Choroid plexus epithelial cell (primary cell): Measurements from ENCODE around the gene MTTP.

ENCODE experiments used
- DNase-seq: peaks from one replicate; pipeline ENCODE4 v3.0.0-alpha.2; 2010; ENCODE audit warnings: low read depth
- H3K4me3 ChIP-seq: 2 replicates; pipeline ENCODE4 v1.5.1; 2011; ENCODE audit warnings: low read depth, mild to moderate bottlenecking, control low read depth, low read length, moderate library complexity
- TF ChIP-seq, protein P1 (sequence below): conservative IDR thresholded peaks from 2 replicates; pipeline ENCODE4 v1.5.1; 2011; ENCODE audit warnings: low read depth, mild to moderate bottlenecking, control low read depth, inconsistent platforms, low read length, moderate library complexity

Gene MTTP

DNA sequence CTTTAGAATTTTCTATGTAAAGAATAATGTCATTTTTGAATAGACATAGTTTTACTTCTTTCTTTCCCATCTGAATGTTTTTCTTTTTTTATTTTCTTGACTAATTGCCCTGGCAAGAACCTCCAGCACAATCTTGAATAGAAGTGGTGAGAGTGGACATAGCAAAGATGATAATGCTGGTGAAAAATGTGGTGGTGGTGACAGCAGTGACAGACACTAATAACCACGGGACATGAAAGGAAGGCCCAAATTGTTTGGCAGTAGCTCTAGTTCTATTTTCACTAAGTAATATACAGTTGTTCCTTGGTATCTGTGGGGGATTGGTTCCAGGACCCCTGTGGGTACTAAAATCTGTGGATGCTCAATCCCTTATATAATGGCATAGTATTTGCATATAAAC is 53.4 kb downstream of the MTTP start:
- H3K4me3 ChIP-seq, result no peak overlapping the region
- TF ChIP-seq, protein P1, sequence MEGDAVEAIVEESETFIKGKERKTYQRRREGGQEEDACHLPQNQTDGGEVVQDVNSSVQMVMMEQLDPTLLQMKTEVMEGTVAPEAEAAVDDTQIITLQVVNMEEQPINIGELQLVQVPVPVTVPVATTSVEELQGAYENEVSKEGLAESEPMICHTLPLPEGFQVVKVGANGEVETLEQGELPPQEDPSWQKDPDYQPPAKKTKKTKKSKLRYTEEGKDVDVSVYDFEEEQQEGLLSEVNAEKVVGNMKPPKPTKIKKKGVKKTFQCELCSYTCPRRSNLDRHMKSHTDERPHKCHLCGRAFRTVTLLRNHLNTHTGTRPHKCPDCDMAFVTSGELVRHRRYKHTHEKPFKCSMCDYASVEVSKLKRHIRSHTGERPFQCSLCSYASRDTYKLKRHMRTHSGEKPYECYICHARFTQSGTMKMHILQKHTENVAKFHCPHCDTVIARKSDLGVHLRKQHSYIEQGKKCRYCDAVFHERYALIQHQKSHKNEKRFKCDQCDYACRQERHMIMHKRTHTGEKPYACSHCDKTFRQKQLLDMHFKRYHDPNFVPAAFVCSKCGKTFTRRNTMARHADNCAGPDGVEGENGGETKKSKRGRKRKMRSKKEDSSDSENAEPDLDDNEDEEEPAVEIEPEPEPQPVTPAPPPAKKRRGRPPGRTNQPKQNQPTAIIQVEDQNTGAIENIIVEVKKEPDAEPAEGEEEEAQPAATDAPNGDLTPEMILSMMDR, result no peak
- no peak for DNase-seq

DNA sequence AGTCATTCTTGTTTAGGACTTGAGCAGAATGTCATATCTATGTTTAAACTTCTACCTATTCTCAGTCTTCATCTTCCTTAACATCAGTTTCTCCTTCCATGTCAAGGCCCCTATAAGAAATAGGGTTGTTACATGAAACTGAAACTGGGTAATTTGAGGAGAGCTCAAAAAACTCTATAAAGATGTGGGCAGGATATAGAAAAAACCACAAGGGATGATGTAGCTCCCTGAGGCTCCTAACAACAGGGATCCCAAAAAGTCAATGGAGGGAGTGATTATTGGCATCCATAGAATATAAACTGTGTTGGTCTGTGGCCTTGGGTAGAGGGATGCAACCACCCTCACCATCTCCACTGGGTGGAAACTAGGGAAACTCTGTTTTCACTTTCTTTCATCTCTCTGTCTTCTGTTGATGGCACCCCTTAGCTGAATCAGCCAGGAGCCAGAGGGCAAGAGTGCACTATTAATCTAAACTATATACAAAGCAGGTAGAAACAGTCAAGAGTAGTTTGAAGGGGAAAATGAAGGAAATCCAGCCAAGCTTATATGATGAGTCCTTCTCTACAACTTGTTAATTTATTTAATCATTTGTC is 55.4 kb downstream of the MTTP start:
- TF ChIP-seq, protein P1, result no peak
- DNase-seq, result no peak

DNA sequence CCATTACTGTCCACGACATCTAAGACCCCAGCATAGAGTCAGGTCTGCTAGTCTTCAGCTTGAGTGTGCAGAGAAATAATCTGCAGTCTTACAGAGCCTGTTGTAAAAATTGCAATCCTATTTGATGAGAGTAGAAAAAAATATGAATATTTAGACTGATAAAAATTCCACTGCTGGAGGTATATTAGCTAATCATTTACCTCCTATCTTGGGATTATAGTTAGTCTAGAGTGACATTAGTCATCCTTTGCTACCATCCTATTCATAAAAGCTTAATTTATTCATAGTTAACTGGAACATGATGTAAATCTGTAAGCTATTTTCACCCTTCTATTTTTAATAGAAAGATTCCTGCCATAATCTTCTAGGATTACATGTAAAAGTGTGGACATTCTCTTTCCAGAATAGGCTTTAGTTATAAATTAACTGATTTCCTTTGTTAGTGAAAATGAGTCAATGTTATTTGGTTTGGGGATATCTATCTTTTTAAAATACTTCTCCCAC is 56.3 kb downstream of the MTTP start:
- TF ChIP-seq, protein P1, result no peak
- no peak for DNase-seq
- H3K4me3 ChIP-seq, result no peak overlapping the region

More for the DNA sequence above, 55.4 kb downstream of the MTTP start:
- no peak overlapping the region for H3K4me3 ChIP-seq

DNA sequence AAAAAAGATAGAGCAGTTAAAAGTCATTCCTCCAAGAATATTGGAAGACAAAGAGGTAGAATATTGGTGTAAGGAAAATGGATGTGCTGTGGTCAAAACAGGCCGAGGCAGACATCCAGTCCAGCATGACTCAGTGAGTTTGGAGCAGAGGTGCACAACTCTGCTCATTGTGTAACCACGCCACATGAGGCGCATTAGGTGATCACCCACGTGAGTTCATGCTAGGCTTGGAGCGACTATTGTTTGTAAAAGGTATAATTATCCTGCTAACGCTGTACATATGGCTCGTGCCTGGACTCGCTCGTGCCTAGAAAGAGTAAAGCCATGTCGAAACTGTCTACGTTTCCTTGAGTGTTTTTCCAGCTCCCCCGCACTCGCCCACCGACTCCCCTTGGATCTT is 59.1 kb downstream of the MTTP start:
- TF ChIP-seq, protein P1, result no peak
- DNase-seq, result no peak
- no peak overlapping the region for H3K4me3 ChIP-seq

- TF ChIP-seq, protein P1, result no peak
- DNase-seq, result no peak
- no peak overlapping the region for H3K4me3 ChIP-seq
Observed at GRCh38 chr4:99634742-99635360, 60.2 kb downstream of the MTTP start.

GRCh38 chr4:99635601-99636000 is 61.0 kb downstream of the MTTP start:
- TF ChIP-seq, protein P1, result no peak
- H3K4me3 ChIP-seq, result no peak overlapping the region
- DNase-seq, result no peak

- no peak overlapping the region for H3K4me3 ChIP-seq
- TF ChIP-seq, protein P1, result no peak
- no peak for DNase-seq
Observed at GRCh38 chr4:99636422-99636821, 61.8 kb downstream of the MTTP start.
